Neutrophil (primary cell): Measurements from ENCODE around the gene GABBR2.
"Not testable (repeated sequence)": the region's sequence is repeated elsewhere in the genome, so short reads cannot be mapped to it uniquely, and the experiment has no call there.

Experiments used
- H3K27ac ChIP-seq: fragments of 200-600 bp; sonication (generic); 2 replicates; pipeline ENCODE4 v1.5.1; 2016; ENCODE audit warnings: mild to moderate bottlenecking, moderate library complexity
- H3K27me3 ChIP-seq: fragments of 200-600 bp; sonication (generic); 2 replicates; pipeline ENCODE4 v1.6.0; 2016; ENCODE audit warnings: mild to moderate bottlenecking
- H3K36me3 ChIP-seq: fragments of 200-600 bp; sonication (generic); 2 replicates; pipeline ENCODE4 v1.5.1; 2017
- H3K4me1 ChIP-seq, 2 experiments: fragments of 200-600 bp in 1 of 2; sonication (generic) in 1 of 2; 1 replicate in 1 of 2; 2 replicates in 1 of 2; pipeline versions ENCODE4 v1.5.1 to v1.6.1; 2013 to 2016; ENCODE audit warnings: low read depth in 1 of 2, low read length in 1 of 2, mild to moderate bottlenecking in 1 of 2, moderate library complexity in 1 of 2; ENCODE audit not compliant: control insufficient read depth in 1 of 2, insufficient read depth in 1 of 2
- H3K4me3 ChIP-seq, 2 experiments: fragments of 200-600 bp in 1 of 2; sonication (generic) in 1 of 2; 1 replicate in 1 of 2; 2 replicates in 1 of 2; pipeline ENCODE4 v1.5.1; 2013 to 2016; ENCODE audit warnings: low read depth in 1 of 2, low read length in 1 of 2, mild to moderate bottlenecking in 1 of 2, moderate library complexity in 1 of 2
- H3K9me3 ChIP-seq: fragments of 200-600 bp; sonication (generic); 2 replicates; pipeline ENCODE4 v1.5.1; 2016
- TF ChIP-seq, protein P1 (sequence below): fragments of 200-600 bp; sonication (generic); IDR thresholded peaks from 2 replicates; pipeline ENCODE4 v1.5.1; 2016; ENCODE audit warnings: antibody characterized with exemption

GABBR2 gene

DNA sequence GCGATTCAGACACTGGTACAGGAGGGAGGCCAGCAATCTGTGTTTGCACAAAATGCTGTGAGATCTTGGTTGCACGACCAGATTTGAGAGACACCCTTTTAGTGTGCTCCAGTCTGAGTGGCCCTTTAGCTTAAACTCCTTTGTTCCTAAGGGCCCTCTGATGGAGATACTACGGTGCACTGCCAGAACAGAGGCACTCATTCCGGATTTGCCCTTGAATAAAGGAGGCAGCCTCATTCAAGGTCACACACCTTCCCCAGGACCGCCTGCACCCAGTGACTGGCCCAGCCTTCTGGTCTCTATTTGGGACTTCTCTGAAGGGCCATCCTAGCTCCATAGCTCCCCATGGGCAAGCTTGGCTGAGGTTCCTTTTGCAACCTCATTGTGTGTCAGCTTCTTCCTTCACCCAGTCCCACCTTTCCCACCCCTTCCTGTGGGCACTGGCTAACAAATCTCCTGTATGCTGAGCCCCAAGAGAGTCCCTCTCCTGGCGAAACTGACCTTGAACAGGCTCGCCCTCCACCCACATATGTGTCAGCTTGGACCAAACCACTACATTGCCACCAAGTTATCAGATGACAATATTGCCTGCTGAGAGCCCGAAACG is 191.7 kb downstream of the GABBR2 start:
- TF ChIP-seq, protein P1, sequence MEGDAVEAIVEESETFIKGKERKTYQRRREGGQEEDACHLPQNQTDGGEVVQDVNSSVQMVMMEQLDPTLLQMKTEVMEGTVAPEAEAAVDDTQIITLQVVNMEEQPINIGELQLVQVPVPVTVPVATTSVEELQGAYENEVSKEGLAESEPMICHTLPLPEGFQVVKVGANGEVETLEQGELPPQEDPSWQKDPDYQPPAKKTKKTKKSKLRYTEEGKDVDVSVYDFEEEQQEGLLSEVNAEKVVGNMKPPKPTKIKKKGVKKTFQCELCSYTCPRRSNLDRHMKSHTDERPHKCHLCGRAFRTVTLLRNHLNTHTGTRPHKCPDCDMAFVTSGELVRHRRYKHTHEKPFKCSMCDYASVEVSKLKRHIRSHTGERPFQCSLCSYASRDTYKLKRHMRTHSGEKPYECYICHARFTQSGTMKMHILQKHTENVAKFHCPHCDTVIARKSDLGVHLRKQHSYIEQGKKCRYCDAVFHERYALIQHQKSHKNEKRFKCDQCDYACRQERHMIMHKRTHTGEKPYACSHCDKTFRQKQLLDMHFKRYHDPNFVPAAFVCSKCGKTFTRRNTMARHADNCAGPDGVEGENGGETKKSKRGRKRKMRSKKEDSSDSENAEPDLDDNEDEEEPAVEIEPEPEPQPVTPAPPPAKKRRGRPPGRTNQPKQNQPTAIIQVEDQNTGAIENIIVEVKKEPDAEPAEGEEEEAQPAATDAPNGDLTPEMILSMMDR = no peak

DNA sequence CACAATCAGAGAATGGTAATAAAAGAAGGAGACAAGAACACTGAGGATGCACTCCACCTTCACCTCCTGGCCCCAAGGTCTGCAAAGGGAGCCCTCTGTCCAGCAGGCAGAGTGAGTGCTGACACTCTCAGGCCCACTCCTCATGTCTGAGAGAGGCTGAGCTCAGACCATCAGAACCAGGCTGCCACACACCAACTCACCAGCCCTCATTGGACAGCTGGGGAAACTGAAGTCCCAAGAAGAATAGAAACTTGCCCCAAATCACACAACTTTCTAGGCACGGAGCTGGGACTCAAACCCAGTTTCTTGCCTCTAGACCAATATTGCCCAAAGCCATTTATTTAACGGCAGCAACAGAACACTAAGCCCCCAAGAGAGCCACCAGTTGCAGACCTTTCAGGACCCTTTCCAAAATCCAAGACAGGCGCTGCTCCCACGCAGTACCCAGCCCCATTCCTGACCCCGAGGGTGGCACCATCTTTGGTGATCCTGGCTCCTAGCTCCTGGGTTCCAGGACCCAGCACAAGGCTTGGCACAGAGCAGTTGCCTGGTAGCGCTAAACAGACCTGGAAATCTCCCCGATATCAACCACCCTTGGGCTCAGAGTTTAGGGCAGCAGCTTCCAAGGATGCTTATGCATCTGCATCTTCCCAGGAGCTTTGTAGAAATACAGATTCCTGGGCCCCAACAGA is 192.4 kb downstream of the GABBR2 start:
- Histone ChIP-seq H3K27me3 (peaks cover 16% of the 10 kb centered on the region), H3K36me3 (no peaks in the 10 kb centered on the region), H3K4me1 (no peaks in the 10 kb centered on the region), H3K4me3 (no peak overlapping the region), H3K27ac (no peak overlapping the region), H3K9me3 (no peaks in the 10 kb centered on the region)
- TF ChIP-seq, protein P1 = no peak

More for the DNA sequence above, 191.7 kb downstream of the GABBR2 start:
- no peaks in the 10 kb centered on the region for H3K9me3 ChIP-seq
- H3K4me1 ChIP-seq = no peaks in the 10 kb centered on the region
- H3K27me3 ChIP-seq = peaks cover 22% of the 10 kb centered on the region
- H3K4me3 ChIP-seq = no peak overlapping the region
- no peaks in the 10 kb centered on the region for H3K36me3 ChIP-seq
- H3K27ac ChIP-seq = no peak overlapping the region

DNA sequence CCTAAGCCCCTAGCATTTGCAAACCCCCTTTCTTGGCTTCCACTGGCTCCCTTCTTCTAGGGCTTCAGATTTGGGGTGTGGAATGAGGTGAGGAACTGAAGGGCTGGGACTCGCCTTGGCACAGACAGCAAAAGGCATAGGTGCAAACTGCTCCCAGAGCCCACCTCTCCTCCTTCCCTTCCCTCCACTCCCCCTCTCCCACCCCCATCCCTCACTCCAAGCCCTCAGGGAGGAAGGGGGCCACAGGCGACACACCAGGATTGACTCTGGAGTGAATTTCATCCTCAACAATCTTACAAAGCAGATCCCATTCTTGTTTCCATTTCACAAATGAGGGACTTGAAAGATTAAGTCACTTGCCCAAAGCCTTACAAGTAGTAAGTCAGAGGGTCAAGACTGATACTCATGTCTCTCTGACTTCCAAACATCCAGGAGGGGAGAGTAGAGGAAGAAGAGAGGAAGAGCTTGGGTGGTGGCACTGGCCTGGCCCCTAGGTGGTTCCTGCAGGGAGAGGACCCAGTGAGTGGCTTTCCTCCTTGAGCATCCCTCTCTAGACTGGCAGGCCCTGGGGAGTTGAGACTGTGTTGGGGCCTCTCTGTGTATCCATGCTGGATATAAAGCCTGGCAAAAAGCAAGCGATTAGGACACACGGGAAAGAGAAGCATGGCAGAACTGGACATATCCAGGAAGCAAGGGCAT is 193.1 kb downstream of the GABBR2 start:
- H3K27me3 ChIP-seq = peaks cover 12% of the 10 kb centered on the region
- no peaks in the 10 kb centered on the region for H3K9me3 ChIP-seq
- TF ChIP-seq, protein P1 = no peak
- no peak overlapping the region for H3K4me3 ChIP-seq
- no peaks in the 10 kb centered on the region for H3K36me3 ChIP-seq
- H3K27ac ChIP-seq = no peak overlapping the region
- H3K4me1 ChIP-seq = no peaks in the 10 kb centered on the region

DNA sequence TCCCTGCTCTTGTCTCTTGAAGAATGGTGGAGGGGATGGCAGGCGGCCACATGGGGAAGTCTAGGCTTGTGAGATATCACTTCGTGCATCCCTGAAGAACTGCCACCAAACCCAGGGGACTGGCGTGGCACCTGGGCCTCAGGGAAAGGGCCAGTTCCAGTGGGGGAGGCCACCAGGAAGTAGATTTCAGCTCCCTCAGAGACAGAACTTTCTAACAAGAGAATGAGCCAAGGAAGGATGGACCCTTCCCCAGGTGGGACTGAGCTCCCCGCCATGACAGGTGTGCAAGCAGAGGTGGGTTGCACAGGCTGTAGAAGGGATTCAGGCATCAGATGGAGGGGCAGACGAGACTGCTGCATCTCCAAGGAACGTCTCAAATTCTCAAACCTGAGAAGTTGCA is 193.9 kb downstream of the GABBR2 start:
- H3K9me3 ChIP-seq = no peaks in the 10 kb centered on the region
- TF ChIP-seq, protein P1 = no peak
- H3K27ac ChIP-seq = no peak overlapping the region
- H3K36me3 ChIP-seq = no peaks in the 10 kb centered on the region
- no peak overlapping the region for H3K4me3 ChIP-seq
- H3K27me3 ChIP-seq = peaks cover 5% of the 10 kb centered on the region
- no peaks in the 10 kb centered on the region for H3K4me1 ChIP-seq

DNA sequence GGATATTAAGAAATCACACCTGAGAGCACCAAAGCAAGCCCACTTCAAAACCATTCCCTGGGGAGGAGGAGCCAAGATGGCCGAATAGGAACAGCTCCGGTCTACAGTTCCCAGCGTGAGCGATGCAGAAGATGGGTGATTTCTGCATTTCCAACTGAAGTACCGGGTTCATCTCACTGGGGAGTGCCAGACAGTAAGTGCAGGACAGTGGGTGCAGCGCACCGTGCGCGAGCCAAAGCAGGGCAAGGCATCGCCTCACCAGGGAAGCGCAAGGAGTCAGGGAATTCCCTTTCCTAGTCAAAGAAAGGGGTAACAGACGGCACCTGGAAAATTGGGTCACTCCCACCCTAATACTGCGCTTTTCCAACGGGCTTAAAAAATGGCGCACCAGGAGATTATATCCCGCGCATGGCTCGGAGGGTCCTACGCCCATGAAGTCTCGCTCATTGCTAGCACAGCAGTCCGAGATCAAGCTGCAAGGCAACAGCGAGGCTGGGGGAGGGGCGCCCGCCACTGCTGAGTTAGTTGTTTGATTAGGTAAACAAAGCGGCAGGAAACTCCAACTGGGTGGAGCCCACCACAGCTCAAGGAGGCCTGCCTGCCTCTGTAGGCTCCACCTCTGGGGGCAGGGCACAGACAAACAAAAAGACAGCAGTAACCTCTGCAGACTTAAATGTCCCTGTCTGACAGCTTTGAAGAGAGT is 200.4 kb downstream of the GABBR2 start:
- H3K27me3 ChIP-seq, H3K27ac ChIP-seq, H3K4me3 ChIP-seq, H3K36me3 ChIP-seq, H3K4me1 ChIP-seq, H3K9me3 ChIP-seq: not testable (repeated sequence)
